Stomach (tissue), 9 donors: Measurements from ENCODE around the gene SCN4A. TPM values are rescaled to one million over a fixed set of nuclear protein-coding genes. Genes with fewer than 3 reads are reported as not detected.

Source experiments
- DNase-seq, 2 donors: peaks; one replicate each; pipeline versions ENCODE4 v3.0.0 to v3.0.0-alpha.2; 2013 to 2019
- H3K27ac ChIP-seq, 5 donors: fragments of 200-600 bp in 4 of 5; sonication (generic) in 4 of 5; one replicate each; pipeline ENCODE4 v1.5.1; 2013 to 2019; ENCODE audit warnings: mild to moderate bottlenecking in 1 of 5, moderate library complexity in 1 of 5
- H3K27me3 ChIP-seq, 3 donors: fragments of 200-600 bp; sonication (generic); one replicate each; pipeline ENCODE4 v1.5.1; 2017 to 2019; ENCODE audit warnings: mixed run types in 1 of 3
- H3K36me3 ChIP-seq, 4 donors: fragments of 200-600 bp; sonication (generic); 1 replicate in 3 of 4; 2 replicates in 1 of 4; pipeline ENCODE4 v1.5.1; 2016 to 2019
- H3K4me1 ChIP-seq, 4 donors: fragments of 200-600 bp; sonication (generic); one replicate each; pipeline ENCODE4 v1.5.1; 2016 to 2019
- H3K4me3 ChIP-seq, 4 donors: fragments of 200-600 bp; sonication (generic) in 3 of 4; one replicate each; pipeline ENCODE4 v1.5.1; 2016 to 2019; ENCODE audit warnings: mild to moderate bottlenecking in 1 of 4
- H3K9me3 ChIP-seq, 4 donors: fragments of 200-600 bp; sonication (generic); one replicate each; pipeline ENCODE4 v1.5.1; 2016 to 2019
- EP300 ChIP-seq: sonication (generic); formaldehyde crosslinking; IDR thresholded peaks from one replicate; pipeline ENCODE4 v1.6.1; 2017; ENCODE audit warnings: antibody characterized with exemption
- POLR2A ChIP-seq, 4 donors: fragments of 450-650 bp; IDR thresholded peaks; one replicate each; pipeline ENCODE4 v1.6.1; 2016; ENCODE audit warnings: antibody characterized with exemption in 4 of 4, control low read depth in 2 of 4, mild to moderate bottlenecking in 1 of 4, moderate library complexity in 1 of 4
- POLR2AphosphoS5 ChIP-seq, 3 donors: sonication (generic); formaldehyde crosslinking; IDR thresholded peaks; one replicate each; pipeline ENCODE4 v1.6.1; 2016; ENCODE audit warnings: antibody characterized with exemption in 3 of 3
- WGBS, 5 donors: extraction: QIAGEN DNeasy Blood & Tissue Kit in 3 of 5; methylation state at CpG; one replicate each; pipeline versions ENCODE4 v1.1.5 to v1.1.7; 2013 to 2018; 5-methylcytosine and 5-hydroxymethylcytosine counted together
- intact Hi-C: fragments of 100-400 bp; cut with DNase I; formaldehyde crosslinking; loops from one replicate; pipeline ENCODE4 v1.15.1; 2023; ENCODE audit warnings: low total_unique reads
- polyA plus RNA-seq, 3 donors: library from polyadenylated mRNA; stranded (reverse); fragments of 200-250 nt; gene quantifications; one replicate each; pipeline ENCODE4 v1.2.3, GENCODE V29; 2013
- total RNA-seq, 5 donors: library from RNA; depleted of rRNA; stranded (reverse); fragments of >200 nt; gene quantifications; one replicate each; pipeline versions ENCODE4 v1.1.0 to v1.2.3, GENCODE V29; 2014 to 2016
- TF ChIP-seq, protein P1 (sequence below), 7 experiments: fragments of 450-650 bp in 4 of 7; fragments of 200-600 bp in 3 of 7; sonication (generic) in 3 of 7; IDR thresholded peaks; one replicate each; pipeline ENCODE4 v1.5.1; 2016 to 2019; ENCODE audit warnings: antibody characterized with exemption in 7 of 7, control low read depth in 2 of 7, mild to moderate bottlenecking in 1 of 7
- donor health status: healthy with polysubstance abuse.
- donor health status: Bipolar disorder and iron deficiency.
- donor health status: healthy.

SCN4A gene
- total and polyA plus RNA-seq, 8 donors = 0.05 to 2.7 (median 0.74) TPM; not detected in 2

GRCh38 chr17:63929860-63930766 is 42.6 kb downstream of the SCN4A start:
- Histone ChIP-seq H3K4me3 (peak overlapping the region in 1 of 4 donors; percentile 46), H3K36me3 (no peaks in the 10 kb centered on the region), H3K27me3 (peaks cover 0 to 6% (median 0%) of the 10 kb centered on the region in 3 donors), H3K27ac (peak overlapping the region in 3 of 5 donors; percentile 15 to 42 (median 34)), H3K9me3 (no peaks in the 10 kb centered on the region), H3K4me1 (peaks cover 0 to 21% (median 0%) of the 10 kb centered on the region in 4 donors)
- no peak for TF ChIP-seq EP300
- no peak for TF ChIP-seq POLR2AphosphoS5 (IDR thresholded peaks at IDR 0.05)
- TF ChIP-seq POLR2A (IDR thresholded peaks at IDR 0.05) = no peak
- TF ChIP-seq, protein P1, sequence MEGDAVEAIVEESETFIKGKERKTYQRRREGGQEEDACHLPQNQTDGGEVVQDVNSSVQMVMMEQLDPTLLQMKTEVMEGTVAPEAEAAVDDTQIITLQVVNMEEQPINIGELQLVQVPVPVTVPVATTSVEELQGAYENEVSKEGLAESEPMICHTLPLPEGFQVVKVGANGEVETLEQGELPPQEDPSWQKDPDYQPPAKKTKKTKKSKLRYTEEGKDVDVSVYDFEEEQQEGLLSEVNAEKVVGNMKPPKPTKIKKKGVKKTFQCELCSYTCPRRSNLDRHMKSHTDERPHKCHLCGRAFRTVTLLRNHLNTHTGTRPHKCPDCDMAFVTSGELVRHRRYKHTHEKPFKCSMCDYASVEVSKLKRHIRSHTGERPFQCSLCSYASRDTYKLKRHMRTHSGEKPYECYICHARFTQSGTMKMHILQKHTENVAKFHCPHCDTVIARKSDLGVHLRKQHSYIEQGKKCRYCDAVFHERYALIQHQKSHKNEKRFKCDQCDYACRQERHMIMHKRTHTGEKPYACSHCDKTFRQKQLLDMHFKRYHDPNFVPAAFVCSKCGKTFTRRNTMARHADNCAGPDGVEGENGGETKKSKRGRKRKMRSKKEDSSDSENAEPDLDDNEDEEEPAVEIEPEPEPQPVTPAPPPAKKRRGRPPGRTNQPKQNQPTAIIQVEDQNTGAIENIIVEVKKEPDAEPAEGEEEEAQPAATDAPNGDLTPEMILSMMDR (IDR thresholded peaks at IDR 0.05) = no peak
- intact Hi-C loops = loop anchor here (10.0 kb wide), 1 partner anchor 95 kb away; the partner anchor contains the start of gene ICAM2
- WGBS, 5 donors = 85 to 89% (median 87%) methylated on average over 21 to 24 of the region's 24 CpGs
- DNase-seq = no peak

DNA sequence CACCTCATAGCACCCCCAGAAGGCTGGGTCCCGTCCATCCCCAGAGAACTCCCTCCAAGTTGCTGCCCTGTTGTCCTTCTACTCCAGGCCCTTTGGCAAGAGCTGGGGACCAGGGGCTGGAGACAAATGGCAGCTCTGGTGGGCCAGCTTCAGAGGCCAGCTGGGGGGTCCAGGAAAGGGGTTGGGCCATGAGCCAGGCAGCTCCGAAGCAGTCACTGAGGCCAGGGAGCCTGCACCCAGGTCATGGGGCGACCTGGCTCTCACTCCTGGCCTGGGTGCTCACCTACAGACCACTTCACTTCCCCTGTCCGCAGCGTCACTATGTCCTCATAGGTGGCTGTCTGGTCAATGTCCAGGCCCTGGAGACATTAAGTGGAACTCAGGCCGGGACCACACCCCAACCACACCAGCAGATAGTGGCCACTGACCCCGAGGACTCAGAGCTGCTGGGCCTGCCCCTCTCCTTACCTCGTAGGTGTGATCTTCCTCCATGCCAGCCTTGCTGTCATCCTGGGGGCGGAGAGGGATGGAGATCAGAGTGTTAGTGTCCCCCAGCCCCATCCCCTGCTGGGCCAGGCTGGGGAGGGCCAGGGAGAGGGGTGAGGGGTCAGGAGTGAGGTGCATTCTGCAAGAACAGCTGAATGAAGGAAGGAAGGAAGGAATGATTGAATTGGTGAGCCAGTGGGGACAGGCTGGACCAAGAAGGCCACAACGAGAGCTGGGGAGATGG is 43.6 kb downstream of the SCN4A start:
- TF ChIP-seq POLR2A (IDR thresholded peaks at IDR 0.05) (no peak), EP300 (no peak), POLR2AphosphoS5 (IDR thresholded peaks at IDR 0.05) (no peak)
- TF ChIP-seq, protein P1 (IDR thresholded peaks at IDR 0.05) = no peak
- intact Hi-C loops = no loop called here
- DNase-seq = no peak
- H3K9me3 ChIP-seq = no peaks in the 10 kb centered on the region
- H3K27ac ChIP-seq = no peak overlapping the region
- WGBS, 5 donors = 84 to 90% (median 88%) methylated on average over 4 to 10 of the region's 10 CpGs
- H3K27me3 ChIP-seq = peaks cover 0 to 3% (median 0%) of the 10 kb centered on the region in 3 donors
- no peak overlapping the region for H3K4me3 ChIP-seq
- H3K4me1 ChIP-seq = peaks cover 0 to 21% (median 0%) of the 10 kb centered on the region in 4 donors
- no peaks in the 10 kb centered on the region for H3K36me3 ChIP-seq

GRCh38 chr17:63928172-63928666 is 44.5 kb downstream of the SCN4A start:
- WGBS, 5 donors = 83 to 89% (median 87%) methylated on average over 10 of the region's 10 CpGs
- no peak for DNase-seq
- no peak for TF ChIP-seq EP300
- no peak for TF ChIP-seq POLR2A (IDR thresholded peaks at IDR 0.05)
- TF ChIP-seq, protein P1 (IDR thresholded peaks at IDR 0.05) = no peak
- no peak for TF ChIP-seq POLR2AphosphoS5 (IDR thresholded peaks at IDR 0.05)
- H3K4me1 ChIP-seq = peaks cover 0 to 21% (median 0%) of the 10 kb centered on the region in 4 donors
- no peaks in the 10 kb centered on the region for H3K36me3 ChIP-seq
- no peaks in the 10 kb centered on the region for H3K9me3 ChIP-seq
- no peak overlapping the region for H3K27ac ChIP-seq
- intact Hi-C loops = no loop called here
- H3K27me3 ChIP-seq = no peaks in the 10 kb centered on the region
- no peak overlapping the region for H3K4me3 ChIP-seq
